Measurements from ENCODE around the gene MGAT5. TPM values are rescaled to one million over a fixed set of nuclear protein-coding genes. Genes with fewer than 3 reads are reported as not detected.
"Not testable (repeated sequence)": the region's sequence is repeated elsewhere in the genome, so short reads cannot be mapped to it uniquely, and the experiment has no call there.

The MGAT5 gene
- total RNA-seq, 1 donor from 2014 or later = 57.3 TPM

DNA sequence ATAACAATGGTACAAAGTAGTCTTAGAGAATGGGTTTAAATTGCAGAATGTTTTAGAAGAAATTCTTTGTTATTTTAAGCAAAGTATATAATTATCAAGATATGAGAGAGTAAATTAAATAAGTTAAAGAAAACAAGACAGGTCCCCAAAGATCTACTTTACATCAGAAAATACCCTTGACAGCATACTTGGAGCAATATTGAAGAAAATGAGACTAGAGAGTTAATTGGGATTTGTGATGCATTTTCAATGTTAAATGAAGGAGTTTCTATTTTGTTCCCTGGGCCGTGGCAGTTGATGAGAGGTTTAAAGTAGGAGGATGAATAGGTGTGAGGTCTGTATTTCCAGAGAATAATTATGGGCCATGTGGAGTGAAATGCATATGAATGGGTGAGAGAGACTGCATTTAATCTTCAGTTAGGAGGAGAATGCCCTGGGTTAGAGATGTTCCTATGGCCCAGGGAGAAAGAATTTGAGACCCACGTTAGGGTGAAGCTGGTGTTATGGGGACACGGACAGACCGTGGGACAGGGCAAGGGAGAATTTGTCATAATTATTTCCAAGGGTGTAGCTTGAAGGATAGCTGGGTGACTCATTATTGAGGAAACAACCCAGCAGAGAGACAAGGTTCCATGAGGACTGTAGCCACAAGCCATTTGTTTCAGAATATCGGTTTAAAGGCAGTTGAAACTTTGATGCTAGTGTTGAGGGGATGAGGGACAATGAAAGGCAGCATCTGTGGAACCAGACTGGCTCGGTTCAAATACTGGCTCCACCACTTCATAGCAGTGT, 22.7 kb downstream of the MGAT5 start:
- no peak for DNase-seq (ENCODE audit: low read depth, low spot score)

GRCh38 chr2:134277223-134277622, 23.4 kb downstream of the MGAT5 start:
- DNase-seq (ENCODE audit: low read depth, low spot score) = no peak

DNA sequence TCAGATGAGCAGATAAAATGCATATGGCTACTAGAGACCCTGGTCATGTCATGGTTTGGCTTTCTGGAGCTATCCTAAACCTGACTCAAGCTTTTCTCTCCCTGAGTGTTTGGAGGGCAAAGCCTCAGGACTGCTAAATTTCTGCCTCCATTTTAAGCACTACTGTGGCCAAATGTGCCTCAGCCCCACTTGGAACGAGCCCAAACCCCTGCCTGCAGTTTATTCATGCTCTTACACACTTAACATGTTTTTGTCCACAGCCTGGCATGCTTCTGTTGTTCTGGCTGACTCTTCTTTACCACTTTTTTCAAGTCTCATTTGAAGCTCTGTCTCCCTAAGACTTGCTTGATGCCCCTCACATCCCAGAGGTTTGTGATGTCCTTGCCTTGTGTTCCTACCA, 24.7 kb downstream of the MGAT5 start:
- DNase-seq (ENCODE audit: low read depth, low spot score) = no peak

- DNase-seq (ENCODE audit: low read depth, low spot score) = no peak
These were observed 25.5 kb downstream of the MGAT5 start for GRCh38 chr2:134279417-134279816.

DNA sequence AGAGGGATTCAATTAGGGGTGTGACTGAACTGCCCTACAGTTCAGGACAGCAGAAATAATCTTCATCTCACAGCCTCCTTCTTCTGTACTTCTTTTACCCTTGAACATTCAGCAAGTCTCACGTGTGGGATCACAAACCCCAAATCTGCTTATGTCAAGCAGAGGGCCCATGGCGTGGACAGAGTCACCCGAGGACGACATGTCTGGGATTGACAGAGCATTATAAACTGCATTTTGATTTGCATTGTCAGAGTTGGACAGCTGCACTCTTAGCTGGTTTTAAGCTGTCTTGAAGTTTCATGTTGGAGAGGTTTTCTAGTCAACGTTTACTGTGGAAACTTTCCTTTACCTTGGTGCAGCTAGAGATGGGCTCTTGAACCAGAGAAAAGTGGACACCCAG, 26.4 kb downstream of the MGAT5 start:
- no peak for DNase-seq (ENCODE audit: low read depth, low spot score)

- DNase-seq (ENCODE audit: low read depth, low spot score) = no peak
These were observed 26.9 kb downstream of the MGAT5 start for GRCh38 chr2:134280726-134281125.

- DNase-seq (ENCODE audit: low read depth, low spot score) = no peak
These were observed 28.0 kb downstream of the MGAT5 start for GRCh38 chr2:134281815-134282419.

DNA sequence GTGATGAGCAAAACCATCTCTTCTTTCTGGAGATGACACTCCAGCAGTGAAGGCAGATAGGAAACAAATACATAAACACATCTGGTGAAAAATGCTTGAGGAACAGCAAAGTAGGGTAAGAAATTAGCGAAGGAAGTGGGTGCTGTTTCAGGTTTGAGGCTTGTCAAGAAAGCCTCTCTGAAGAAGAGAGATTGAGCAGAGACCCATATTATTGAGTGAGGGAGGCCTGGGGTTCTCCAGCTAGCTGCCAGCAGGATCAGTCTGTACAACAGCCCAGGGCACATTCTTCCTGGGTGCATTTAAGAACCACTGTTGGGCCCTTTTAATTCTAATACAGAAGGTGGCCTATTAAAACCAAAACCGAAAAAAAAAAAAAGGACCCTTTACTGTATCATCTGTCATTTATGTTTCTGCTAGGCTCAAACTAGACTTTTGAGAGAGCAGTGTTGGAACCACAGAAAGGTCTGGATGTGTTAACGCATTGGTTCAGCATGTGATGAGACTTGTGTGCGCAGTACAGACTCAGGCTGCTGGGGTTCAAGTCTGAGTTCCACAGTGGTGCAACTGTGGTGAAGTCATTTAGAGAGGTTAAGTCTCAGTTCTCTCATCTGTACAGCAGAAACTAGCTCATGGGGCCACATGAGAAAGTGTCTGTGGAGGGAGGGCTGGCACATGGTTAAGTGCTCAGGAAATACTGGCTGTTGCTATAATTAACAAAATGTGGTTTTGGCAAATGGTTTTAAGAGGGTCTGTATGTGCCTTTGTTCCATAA, 28.9 kb downstream of the MGAT5 start:
- no peak for DNase-seq (ENCODE audit: low read depth, low spot score)

- DNase-seq (ENCODE audit: low read depth, low spot score) = no peak
These were observed 29.8 kb downstream of the MGAT5 start for GRCh38 chr2:134283661-134284060.

DNA sequence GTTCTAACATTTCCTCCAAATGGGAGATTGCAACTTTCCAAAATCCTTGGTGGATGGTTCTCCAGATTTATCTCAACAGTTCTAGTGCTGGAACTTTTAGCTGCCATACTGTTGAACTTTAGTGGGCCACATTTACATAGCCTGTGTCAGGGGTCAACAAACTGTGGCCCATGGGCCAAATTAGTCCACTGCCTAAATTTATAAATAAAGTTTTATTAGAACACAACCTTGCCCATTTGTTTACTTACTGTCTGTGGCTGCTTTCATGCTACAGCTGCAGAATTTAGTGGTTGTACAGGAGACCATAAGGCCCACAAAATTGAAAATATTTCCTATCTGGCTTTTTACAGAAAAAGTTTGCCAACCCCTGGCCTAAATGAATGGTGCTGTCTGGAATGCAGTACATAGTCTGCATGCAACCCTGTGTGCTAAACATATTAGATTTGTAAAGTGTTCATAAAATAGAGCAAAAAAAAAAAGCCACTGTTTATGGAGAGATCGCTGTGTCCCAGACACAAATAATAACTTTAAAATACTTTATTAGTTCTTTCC, 30.3 kb downstream of the MGAT5 start:
- DNase-seq (ENCODE audit: low read depth, low spot score) = no peak

GRCh38 chr2:134287323-134287722, 33.5 kb downstream of the MGAT5 start:
- no peak for DNase-seq (ENCODE audit: low read depth, low spot score)

GRCh38 chr2:134288814-134289213, 34.9 kb downstream of the MGAT5 start:
- DNase-seq (ENCODE audit: low read depth, low spot score) = no peak

DNA sequence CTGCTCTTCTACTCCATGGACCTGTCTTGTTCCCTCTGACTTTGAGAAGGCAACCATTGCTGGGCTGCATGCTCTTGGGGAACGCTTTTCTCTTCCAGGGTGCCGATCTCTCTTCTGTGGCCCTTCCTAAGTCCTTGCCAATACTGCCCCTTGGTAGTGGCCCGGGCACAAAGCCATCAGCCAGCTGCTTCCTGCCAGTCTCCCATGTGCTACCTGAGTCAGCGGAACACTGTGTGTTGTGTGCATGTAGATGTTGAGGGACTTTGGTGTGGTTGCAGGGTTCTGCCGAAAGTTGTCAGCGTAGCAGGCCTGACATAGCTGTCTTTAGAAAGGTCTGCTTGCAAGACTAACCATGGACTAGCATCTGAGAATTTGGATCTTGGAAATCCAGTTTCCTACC, 35.4 kb downstream of the MGAT5 start:
- DNase-seq (ENCODE audit: low read depth, low spot score) = no peak

GRCh38 chr2:134290358-134290757, 36.5 kb downstream of the MGAT5 start:
- no peak for DNase-seq (ENCODE audit: low read depth, low spot score)

DNA sequence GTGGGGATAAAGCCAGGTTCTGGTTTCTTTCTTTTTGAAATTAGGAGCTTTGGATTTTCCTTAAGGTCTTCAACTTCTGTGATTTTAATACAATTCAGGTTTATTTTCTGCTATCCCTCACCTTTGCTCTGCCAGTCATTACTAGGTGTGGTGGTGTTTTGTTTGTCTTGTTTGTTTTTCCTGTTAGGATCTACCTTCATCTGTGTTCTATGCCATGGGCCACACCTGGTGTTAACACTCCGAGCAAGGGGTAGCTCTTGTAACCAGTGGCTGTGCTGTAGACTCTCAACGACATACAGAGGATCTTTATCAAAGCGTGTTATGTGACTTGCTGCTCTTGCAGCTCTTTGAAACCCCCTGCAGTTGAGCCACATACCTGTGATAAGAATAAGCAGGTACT, 38.6 kb downstream of the MGAT5 start:
- DNase-seq (ENCODE audit: low read depth, low spot score) = no peak

DNA sequence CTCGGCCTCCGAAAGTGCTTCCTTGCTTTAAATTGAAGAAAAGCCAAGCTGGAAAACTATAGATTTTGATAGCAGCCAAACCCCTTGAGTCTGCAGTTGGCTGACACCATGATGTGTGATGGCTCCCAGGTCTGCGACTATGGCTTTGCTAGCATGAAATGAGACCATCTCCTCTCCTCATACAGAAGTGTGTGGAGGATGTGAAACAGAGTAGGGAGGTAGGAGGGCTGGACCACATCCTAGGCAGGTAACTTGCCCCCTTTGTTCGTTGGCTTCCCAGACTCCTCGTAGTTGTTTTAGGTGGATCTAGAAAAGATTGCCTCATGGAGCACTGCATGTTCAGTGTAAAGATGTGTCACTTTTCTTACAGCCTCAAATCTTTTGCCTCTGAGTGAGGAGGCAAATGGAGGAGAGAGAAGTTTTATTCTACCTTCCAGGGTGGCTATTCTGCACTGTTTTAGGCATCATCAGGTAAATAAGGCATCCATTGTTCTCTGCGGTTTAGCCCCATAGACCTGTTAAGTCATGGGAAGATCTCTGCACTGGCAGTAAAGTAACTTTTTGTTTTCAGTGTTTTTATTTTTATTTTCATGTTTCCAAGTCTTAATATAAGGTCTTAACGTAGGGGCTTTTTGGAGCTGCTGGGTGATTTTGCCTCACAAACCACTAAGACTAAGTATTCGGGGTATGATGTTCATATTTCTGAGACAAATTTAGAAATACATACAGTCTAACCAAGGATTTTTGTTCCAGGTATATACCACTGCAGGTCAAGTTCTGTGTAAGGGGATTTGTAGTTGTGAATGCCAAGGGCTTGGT, 40.1 kb downstream of the MGAT5 start:
- no peak for DNase-seq (ENCODE audit: low read depth, low spot score)

GRCh38 chr2:134294598-134294997, 40.7 kb downstream of the MGAT5 start:
- not testable (repeated sequence) for DNase-seq (ENCODE audit: low read depth, low spot score)

GRCh38 chr2:134295441-134295840, 41.6 kb downstream of the MGAT5 start:
- no peak for DNase-seq (ENCODE audit: low read depth, low spot score)

DNA sequence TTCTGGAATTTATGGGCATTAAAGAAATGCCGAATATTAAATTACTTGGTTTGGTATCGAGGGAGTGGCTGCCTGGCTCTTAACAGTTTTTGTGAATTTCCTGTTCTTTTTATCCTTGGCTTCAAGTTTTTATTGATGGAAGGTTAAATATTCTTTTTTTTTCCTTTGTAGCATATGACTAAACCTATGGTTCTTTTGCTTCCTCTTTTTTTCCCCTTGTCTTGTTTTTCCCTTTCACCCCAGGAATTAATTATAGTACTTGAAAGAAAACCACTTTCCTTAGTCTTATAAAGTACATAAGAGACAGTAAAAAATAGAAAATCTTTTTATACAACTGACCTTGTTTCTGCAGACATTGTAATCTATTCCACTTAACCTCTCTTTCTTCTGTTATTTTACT, 42.4 kb downstream of the MGAT5 start:
- no peak for DNase-seq (ENCODE audit: low read depth, low spot score)

GRCh38 chr2:134299334-134299733, 45.5 kb downstream of the MGAT5 start:
- DNase-seq (ENCODE audit: low read depth, low spot score) = no peak

- DNase-seq (ENCODE audit: low read depth, low spot score) = no peak
These were observed 46.7 kb downstream of the MGAT5 start for GRCh38 chr2:134300585-134300984.
